Measurements from ENCODE around the gene C19orf12.

The C19orf12 gene

GRCh38 chr19:29670255-29670654 lies 44.8 kb downstream of the C19orf12 start:
- TF ChIP-seq GATA2 (IDR thresholded peaks at IDR 0.05; ENCODE audit: low read depth, low read length) = no peak
- TF ChIP-seq GATA3 (IDR thresholded peaks at IDR 0.05; ENCODE audit: low read depth, low read length) = no peak

GRCh38 chr19:29668746-29669609 lies 46.1 kb downstream of the C19orf12 start:
- TF ChIP-seq GATA2 (IDR thresholded peaks at IDR 0.05; ENCODE audit: low read depth, low read length) (no peak), GATA3 (IDR thresholded peaks at IDR 0.05; ENCODE audit: low read depth, low read length) (no peak)

GRCh38 chr19:29667901-29668341 lies 47.1 kb downstream of the C19orf12 start:
- TF ChIP-seq GATA3 (IDR thresholded peaks at IDR 0.05; ENCODE audit: low read depth, low read length) = no peak

GRCh38 chr19:29667387-29667783 lies 47.7 kb downstream of the C19orf12 start:
- TF ChIP-seq GATA3 (IDR thresholded peaks at IDR 0.05; ENCODE audit: low read depth, low read length) (no peak), GATA2 (IDR thresholded peaks at IDR 0.05; ENCODE audit: low read depth, low read length) (no peak)

GRCh38 chr19:29666578-29667386 lies 48.3 kb downstream of the C19orf12 start:
- TF ChIP-seq GATA3 (IDR thresholded peaks at IDR 0.05; ENCODE audit: low read depth, low read length) (no peak), GATA2 (IDR thresholded peaks at IDR 0.05; ENCODE audit: low read depth, low read length) (no peak)

GRCh38 chr19:29665826-29666577 lies 49.1 kb downstream of the C19orf12 start:
- no peak for TF ChIP-seq GATA2 (IDR thresholded peaks at IDR 0.05; ENCODE audit: low read depth, low read length)
- TF ChIP-seq GATA3 (IDR thresholded peaks at IDR 0.05; ENCODE audit: low read depth, low read length) = no peak

GRCh38 chr19:29665215-29665825 lies 49.7 kb downstream of the C19orf12 start, which contains the start of gene PLEKHF1:
TSS of gene PLEKHF1 (plus strand) at chr19:29665461. CDS start at chr19:29673840, 8,379 bp downstream.
- TF ChIP-seq GATA2 (IDR thresholded peaks at IDR 0.05; ENCODE audit: low read depth, low read length) (no peak), GATA3 (IDR thresholded peaks at IDR 0.05; ENCODE audit: low read depth, low read length) (no peak)

GRCh38 chr19:29664753-29665214 lies 50.3 kb downstream of the C19orf12 start:
- no peak for TF ChIP-seq GATA2 (IDR thresholded peaks at IDR 0.05; ENCODE audit: low read depth, low read length)
- no peak for TF ChIP-seq GATA3 (IDR thresholded peaks at IDR 0.05; ENCODE audit: low read depth, low read length)

GRCh38 chr19:29663861-29664752 lies 51.0 kb downstream of the C19orf12 start:
- TF ChIP-seq GATA3 (IDR thresholded peaks at IDR 0.05; ENCODE audit: low read depth, low read length) (no peak), GATA2 (IDR thresholded peaks at IDR 0.05; ENCODE audit: low read depth, low read length) (no peak)

GRCh38 chr19:29662604-29663404 lies 52.3 kb downstream of the C19orf12 start:
- TF ChIP-seq GATA2 (IDR thresholded peaks at IDR 0.05; ENCODE audit: low read depth, low read length) = no peak
- no peak for TF ChIP-seq GATA3 (IDR thresholded peaks at IDR 0.05; ENCODE audit: low read depth, low read length)

GRCh38 chr19:29662278-29662603 lies 52.8 kb downstream of the C19orf12 start:
- no peak for TF ChIP-seq GATA3 (IDR thresholded peaks at IDR 0.05; ENCODE audit: low read depth, low read length)
- TF ChIP-seq GATA2 (IDR thresholded peaks at IDR 0.05; ENCODE audit: low read depth, low read length) = no peak

GRCh38 chr19:29660835-29661234 lies 54.2 kb downstream of the C19orf12 start:
- TF ChIP-seq GATA3 (IDR thresholded peaks at IDR 0.05; ENCODE audit: low read depth, low read length) = no peak
- TF ChIP-seq GATA2 (IDR thresholded peaks at IDR 0.05; ENCODE audit: low read depth, low read length) = no peak

Measured in SH-SY5Y (cell line).